Peyer's patch (tissue), 4 donors: ENCODE results near the gene KIF21B. TPM values are rescaled to one million over a fixed set of nuclear protein-coding genes. Genes with fewer than 3 reads are reported as not detected.

Source experiments
- DNase-seq, 3 donors: peaks; one replicate each; pipeline ENCODE4 v3.0.0-alpha.2; 2017 to 2019
- H3K27ac ChIP-seq, 4 donors: fragments of 200-600 bp; sonication (generic); one replicate each; pipeline ENCODE4 v1.5.1; 2016 to 2019
- H3K27me3 ChIP-seq, 2 donors: fragments of 200-600 bp; sonication (generic); one replicate each; pipeline ENCODE4 v1.5.1; 2019
- H3K36me3 ChIP-seq, 3 donors: fragments of 200-600 bp; sonication (generic); one replicate each; pipeline ENCODE4 v1.5.1; 2016 to 2019
- H3K4me1 ChIP-seq, 4 donors: fragments of 200-600 bp; sonication (generic); one replicate each; pipeline ENCODE4 v1.5.1; 2016 to 2019
- H3K4me3 ChIP-seq, 4 donors: fragments of 200-600 bp; sonication (generic); 1 replicate in 3 of 4; 2 replicates in 1 of 4; pipeline ENCODE4 v1.5.1; 2016 to 2019; ENCODE audit warnings: mild to moderate bottlenecking in 1 of 4
- H3K9me3 ChIP-seq, 4 donors: fragments of 200-600 bp; sonication (generic); one replicate each; pipeline ENCODE4 v1.5.1; 2016 to 2019; ENCODE audit warnings: mild to moderate bottlenecking in 1 of 4
- CTCF ChIP-seq, 6 experiments: fragments of 450-650 bp in 4 of 6; fragments of 200-600 bp in 2 of 6; sonication (generic) in 1 of 6; IDR thresholded peaks; one replicate each; pipeline ENCODE4 v1.5.1; 2017 to 2019; ENCODE audit warnings: antibody characterized with exemption in 6 of 6, mild to moderate bottlenecking in 3 of 6, moderate library complexity in 1 of 6
- POLR2A ChIP-seq, 2 donors: fragments of 450-650 bp; IDR thresholded peaks; one replicate each; pipeline ENCODE4 v1.5.1; 2017; ENCODE audit warnings: antibody characterized with exemption in 2 of 2, mild to moderate bottlenecking in 2 of 2, moderate library complexity in 2 of 2
- total RNA-seq, 4 donors: library from RNA; depleted of rRNA; stranded (reverse); fragments of >200 nt; gene quantifications; one replicate each; pipeline ENCODE4 v1.1.0, GENCODE V29; 2016

Gene KIF21B
- total RNA-seq, 4 donors from 2014 or later = 6.7 to 19.0 (median 13.3) TPM

GRCh38 chr1:201022493-201022819 lies 1.1 kb downstream of the KIF21B start:
- peak overlapping the region; percentile 63 to 89 (median 76) for H3K27ac ChIP-seq
- H3K27me3 ChIP-seq = no peaks in the 10 kb centered on the region
- peaks cover 0 to 70% (median 43%) of the 10 kb centered on the region in 4 donors for H3K4me1 ChIP-seq
- H3K9me3 ChIP-seq = no peaks in the 10 kb centered on the region
- TF ChIP-seq CTCF (IDR thresholded peaks at IDR 0.05) = no peak
- TF ChIP-seq POLR2A (IDR thresholded peaks at IDR 0.05) = no peak
- H3K36me3 ChIP-seq = no peaks in the 10 kb centered on the region
- DNase-seq = no peak
- peak overlapping the region; percentile 62 to 84 (median 81) for H3K4me3 ChIP-seq

GRCh38 chr1:201021630-201022492 lies 1.7 kb downstream of the KIF21B start:
- H3K9me3 ChIP-seq = no peaks in the 10 kb centered on the region
- peak in 1 of 3 donors; percentile 33 for DNase-seq
- H3K27me3 ChIP-seq = no peaks in the 10 kb centered on the region
- H3K4me1 ChIP-seq = peaks cover 0 to 72% (median 41%) of the 10 kb centered on the region in 4 donors
- peak overlapping the region; percentile 63 to 89 (median 76) for H3K27ac ChIP-seq
- H3K4me3 ChIP-seq = peak overlapping the region; percentile 62 to 84 (median 81)
- no peaks in the 10 kb centered on the region for H3K36me3 ChIP-seq
- TF ChIP-seq POLR2A (IDR thresholded peaks at IDR 0.05) (no peak), CTCF (IDR thresholded peaks at IDR 0.05) (no peak)

DNA sequence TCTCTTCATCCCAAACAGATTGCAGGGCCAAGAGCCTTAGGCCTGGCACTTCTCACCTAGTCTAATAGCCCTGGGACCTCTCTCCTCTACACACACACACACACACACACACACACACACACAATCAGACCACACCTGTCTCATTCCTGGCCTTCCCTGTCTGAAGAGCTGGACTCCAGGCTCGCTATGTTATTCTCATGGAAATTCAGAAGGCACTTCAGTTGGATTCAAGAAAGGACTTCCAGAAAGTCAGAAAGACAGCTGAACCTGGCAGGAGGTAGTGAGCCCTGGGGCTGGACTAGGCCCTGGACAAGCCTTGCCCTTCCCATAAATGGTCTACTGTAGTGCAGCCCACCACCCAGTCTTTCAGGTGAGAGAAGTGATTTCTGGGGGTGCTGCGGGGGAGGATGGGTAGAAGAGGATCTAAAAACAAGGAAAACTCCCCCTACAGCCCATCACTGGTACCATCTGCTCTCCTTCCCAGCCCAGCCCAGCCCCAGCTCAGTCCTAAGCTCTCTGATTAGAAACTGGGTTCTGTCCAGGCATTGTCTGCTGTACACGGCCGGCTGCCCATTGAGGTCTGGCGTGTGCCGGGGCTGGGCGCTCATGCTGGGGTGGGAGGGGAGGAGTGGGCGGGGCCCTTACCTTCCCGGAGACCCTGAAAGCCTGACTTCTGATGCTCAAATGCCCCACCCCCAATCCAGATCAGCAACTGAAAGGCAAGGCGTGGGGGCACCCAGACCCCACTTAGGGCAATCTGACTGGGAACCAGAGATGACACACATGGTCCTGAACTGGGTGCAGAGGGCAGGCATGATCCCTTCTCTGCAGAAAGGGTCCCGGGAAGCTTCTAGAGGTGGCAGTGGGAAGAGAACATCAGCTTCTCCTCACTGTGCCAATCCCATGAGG lies 2.5 kb downstream of the KIF21B start:
- no peaks in the 10 kb centered on the region for H3K9me3 ChIP-seq
- no peak for TF ChIP-seq POLR2A (IDR thresholded peaks at IDR 0.05)
- peak; percentile 4 to 29 (median 22) for TF ChIP-seq CTCF (IDR thresholded peaks at IDR 0.05)

DNA sequence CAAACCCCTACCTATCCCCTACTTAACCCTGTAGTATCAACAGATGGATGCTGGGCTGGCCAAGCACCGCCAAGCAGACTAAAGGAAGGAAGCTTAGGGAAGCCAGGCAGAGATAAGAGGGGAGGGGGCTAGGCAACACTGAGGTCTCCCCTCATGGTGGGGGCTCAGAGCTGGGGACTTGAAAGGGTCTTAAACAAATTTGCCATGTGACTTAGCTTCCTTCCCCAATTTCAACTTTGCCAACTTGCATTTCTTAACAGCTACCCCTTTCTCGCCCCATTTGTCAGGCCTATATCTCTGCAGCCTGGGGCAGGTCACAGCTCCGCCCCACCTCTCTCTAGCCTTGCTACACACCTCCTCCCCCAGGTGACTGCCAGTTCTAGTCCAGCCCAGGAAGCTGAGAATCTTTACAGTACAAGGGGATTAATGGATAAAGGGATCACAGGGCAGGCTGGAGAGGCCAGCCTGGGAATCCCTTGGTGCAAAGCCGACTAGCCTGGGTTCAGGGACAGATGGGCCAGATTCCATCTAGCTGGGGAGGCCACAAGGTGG lies 3.4 kb downstream of the KIF21B start:
- Histone ChIP-seq H3K27ac (peak overlapping the region; percentile 63 to 89 (median 76)), H3K4me3 (peak overlapping the region in 1 of 4 donors; percentile 7), H3K9me3 (no peaks in the 10 kb centered on the region), H3K4me1 (peaks cover 0 to 80% (median 43%) of the 10 kb centered on the region in 4 donors), H3K36me3 (no peaks in the 10 kb centered on the region), H3K27me3 (no peaks in the 10 kb centered on the region)
- DNase-seq = peak in 2 of 3 donors; percentile 62 to 78
- TF ChIP-seq CTCF (IDR thresholded peaks at IDR 0.05) (no peak), POLR2A (IDR thresholded peaks at IDR 0.05) (no peak)

More for the DNA sequence above, 2.5 kb downstream of the KIF21B start:
- peaks cover 0 to 72% (median 45%) of the 10 kb centered on the region in 4 donors for H3K4me1 ChIP-seq
- H3K27me3 ChIP-seq = no peaks in the 10 kb centered on the region
- peak in 2 of 3 donors; percentile 61 to 68 for DNase-seq
- H3K27ac ChIP-seq = peak overlapping the region; percentile 63 to 89 (median 76)
- no peaks in the 10 kb centered on the region for H3K36me3 ChIP-seq
- H3K4me3 ChIP-seq = no peak overlapping the region

- Histone ChIP-seq H3K9me3 (no peaks in the 10 kb centered on the region), H3K36me3 (no peaks in the 10 kb centered on the region), H3K4me3 (no peak overlapping the region), H3K27ac (peak overlapping the region; percentile 63 to 89 (median 76)), H3K27me3 (no peaks in the 10 kb centered on the region), H3K4me1 (peaks cover 0 to 85% (median 43%) of the 10 kb centered on the region in 4 donors)
- TF ChIP-seq POLR2A (IDR thresholded peaks at IDR 0.05) (peak in 1 of 2 donors; percentile 47), CTCF (IDR thresholded peaks at IDR 0.05) (no peak)
- peak; percentile 74 to 96 (median 93) for DNase-seq
These were observed 4.1 kb downstream of the KIF21B start for GRCh38 chr1:201019321-201019977.
